IMR-90 (cell line): ENCODE results near the gene CSDE1.
"Not testable (repeated sequence)": the region's sequence is repeated elsewhere in the genome, so short reads cannot be mapped to it uniquely, and the experiment has no call there.

Experiments used
- BHLHE40 ChIP-seq: fragments of 150-350 bp; IDR thresholded peaks from 2 replicates; pipeline ENCODE4 v1.6.1; 2016; ENCODE audit warnings: mild to moderate bottlenecking, low read depth, low read length
- RAD21 ChIP-seq: IDR thresholded peaks from 2 replicates; pipeline ENCODE4 v1.6.1; 2012; ENCODE audit warnings: low read length, improper control_type of control experiment

DNA sequence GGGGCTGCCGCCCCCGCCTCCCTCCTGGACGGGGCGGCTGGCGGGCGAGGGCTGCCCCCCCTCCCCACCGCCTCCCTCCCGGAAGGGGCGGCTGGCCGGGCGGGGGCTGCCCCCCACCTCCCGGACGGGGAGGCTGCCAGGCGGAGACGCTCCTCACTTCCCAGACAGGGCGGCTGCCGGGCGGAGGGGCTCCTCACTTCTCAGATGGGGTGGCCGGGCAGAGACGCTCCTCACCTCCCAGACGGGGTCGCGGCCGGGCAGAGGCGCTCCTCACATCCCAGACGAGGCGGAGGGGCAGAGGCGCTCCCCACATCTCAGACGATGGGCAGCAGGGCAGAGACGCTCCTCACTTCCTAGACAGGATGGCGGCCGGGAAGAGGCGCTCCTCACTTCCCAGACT is 46.7 kb upstream of the CSDE1 start:
- not testable (repeated sequence) for TF ChIP-seq BHLHE40, RAD21
